MM.1S (cell line): Measurements from ENCODE around the gene SYT9.

Experiments
- DNase-seq: peaks from one replicate; pipeline ENCODE4 v3.0.0-alpha.2; 2015
- H2AFZ ChIP-seq: fragments of 300-600 bp; sonication (generic); 2 replicates; pipeline ENCODE4 v1.6.0; 2016; ENCODE audit warnings: antibody characterized with exemption, low read length
- H3F3A ChIP-seq: fragments of 300-600 bp; sonication (generic); 2 replicates; pipeline ENCODE4 v1.6.1; 2016; ENCODE audit warnings: mild to moderate bottlenecking, antibody characterized with exemption, low read length, moderate library complexity, mixed read lengths; ENCODE audit not compliant: insufficient read depth
- H3K27ac ChIP-seq: fragments of 300-600 bp; sonication (generic); 2 replicates; pipeline ENCODE4 v1.5.1; 2016; ENCODE audit warnings: mild to moderate bottlenecking, low read length
- H3K27me3 ChIP-seq: fragments of 300-600 bp; sonication (generic); replicated peaks from 2 replicates; pipeline ENCODE4 v1.6.0; 2016; ENCODE audit warnings: low read length; ENCODE audit not compliant: insufficient read depth
- H3K36me3 ChIP-seq: fragments of 300-600 bp; sonication (generic); replicated peaks from 2 replicates; pipeline ENCODE4 v1.6.1; 2016; ENCODE audit warnings: mild to moderate bottlenecking, low read length, mixed read lengths; ENCODE audit not compliant: insufficient read depth
- H3K4me1 ChIP-seq: fragments of 300-600 bp; sonication (generic); 2 replicates; pipeline ENCODE4 v1.6.1; 2016; ENCODE audit warnings: low read length, mixed read lengths
- H3K4me2 ChIP-seq: fragments of 300-600 bp; sonication (generic); 2 replicates; pipeline ENCODE4 v1.6.0; 2016; ENCODE audit warnings: low read depth, low read length
- H3K4me3 ChIP-seq: fragments of 300-600 bp; sonication (generic); 2 replicates; pipeline ENCODE4 v1.5.1; 2016; ENCODE audit warnings: low read length, mixed read lengths
- H3K79me2 ChIP-seq: fragments of 300-600 bp; sonication (generic); 2 replicates; pipeline ENCODE4 v1.6.1; 2016; ENCODE audit warnings: mixed run types, low read length, mixed read lengths
- H3K9ac ChIP-seq: fragments of 300-600 bp; sonication (generic); 2 replicates; pipeline ENCODE4 v1.6.1; 2016; ENCODE audit warnings: low read length, mixed read lengths
- H3K9me2 ChIP-seq: fragments of 300-600 bp; sonication (generic); replicated peaks from 2 replicates; pipeline ENCODE4 v1.6.1; 2016; ENCODE audit warnings: mild to moderate bottlenecking, low read length, mixed read lengths; ENCODE audit not compliant: insufficient read depth
- H3K9me3 ChIP-seq: fragments of 300-600 bp; sonication (generic); replicated peaks from 2 replicates; pipeline ENCODE4 v1.6.1; 2016; ENCODE audit warnings: mild to moderate bottlenecking, low read length, mixed read lengths; ENCODE audit not compliant: insufficient read depth
- H4K20me1 ChIP-seq: fragments of 300-600 bp; sonication (generic); 2 replicates; pipeline ENCODE4 v1.6.1; 2016; ENCODE audit warnings: mild to moderate bottlenecking, low read length, moderate library complexity, mixed read lengths; ENCODE audit not compliant: insufficient read depth
- CTCF ChIP-seq: fragments of 300-600 bp; sonication (generic); IDR thresholded peaks from 2 replicates; pipeline ENCODE4 v1.5.1; 2016; ENCODE audit warnings: antibody characterized with exemption, low read length, mixed read lengths
- EZH2 ChIP-seq: fragments of 300-600 bp; sonication (generic); optimal IDR thresholded peaks from 2 replicates; pipeline ENCODE3; 2017; ENCODE audit warnings: low read depth, mild to moderate bottlenecking, antibody characterized with exemption, low read length, mixed read lengths
- EZH2phosphoT487 ChIP-seq: fragments of 300-600 bp; sonication (generic); IDR thresholded peaks from 2 replicates; pipeline ENCODE4 v1.6.1; 2018; ENCODE audit warnings: antibody characterized with exemption, low read length

SYT9 gene

GRCh38 chr11:7444091-7444981, 192.6 kb downstream of the SYT9 start:
- Histone ChIP-seq H3K27me3 (no peaks in the 10 kb centered on the region), H4K20me1 (no peaks in the 10 kb centered on the region), H3F3A (no peaks in the 10 kb centered on the region), H3K4me3 (no peak overlapping the region), H3K79me2 (no peaks in the 10 kb centered on the region), H3K9me2 (no peaks in the 10 kb centered on the region), H3K9me3 (no peaks in the 10 kb centered on the region), H3K4me1 (no peaks in the 10 kb centered on the region), H2AFZ (no peak overlapping the region), H3K36me3 (no peaks in the 10 kb centered on the region), H3K4me2 (no peak overlapping the region), H3K27ac (no peak overlapping the region), H3K9ac (no peak overlapping the region)
- no peak for DNase-seq
- TF ChIP-seq CTCF (no peak), EZH2 (no peak), EZH2phosphoT487 (no peak)

GRCh38 chr11:7445564-7445963, 193.9 kb downstream of the SYT9 start:
- Histone ChIP-seq H3K4me2 (no peak overlapping the region), H3K79me2 (no peaks in the 10 kb centered on the region), H3K36me3 (no peaks in the 10 kb centered on the region), H3K9me2 (no peaks in the 10 kb centered on the region), H2AFZ (no peak overlapping the region), H3K27ac (no peak overlapping the region), H4K20me1 (no peaks in the 10 kb centered on the region), H3K4me3 (no peak overlapping the region), H3K27me3 (no peaks in the 10 kb centered on the region), H3F3A (no peaks in the 10 kb centered on the region), H3K4me1 (no peaks in the 10 kb centered on the region), H3K9me3 (no peaks in the 10 kb centered on the region), H3K9ac (no peak overlapping the region)
- TF ChIP-seq EZH2: no peak
- TF ChIP-seq CTCF: no peak
- no peak for TF ChIP-seq EZH2phosphoT487
- no peak for DNase-seq

- no peaks in the 10 kb centered on the region for H3K9me3 ChIP-seq
- no peaks in the 10 kb centered on the region for H3F3A ChIP-seq
- no peak overlapping the region for H3K4me2 ChIP-seq
- no peaks in the 10 kb centered on the region for H3K79me2 ChIP-seq
- no peaks in the 10 kb centered on the region for H3K27me3 ChIP-seq
- H3K36me3 ChIP-seq: no peaks in the 10 kb centered on the region
- H3K27ac ChIP-seq: no peak overlapping the region
- no peak overlapping the region for H3K4me3 ChIP-seq
- H3K4me1 ChIP-seq: no peaks in the 10 kb centered on the region
- H4K20me1 ChIP-seq: no peaks in the 10 kb centered on the region
- no peaks in the 10 kb centered on the region for H3K9me2 ChIP-seq
- H3K9ac ChIP-seq: no peak overlapping the region
- no peak for DNase-seq
- H2AFZ ChIP-seq: no peak overlapping the region
- TF ChIP-seq EZH2: no peak
- no peak for TF ChIP-seq CTCF
- no peak for TF ChIP-seq EZH2phosphoT487
These were observed 196.5 kb downstream of the SYT9 start for GRCh38 chr11:7448201-7448600.
